NCI-H2196 treated with DMSO at 0.1 percent for 48 hours (cell line): Measurements from ENCODE around the gene ARF4.
"Not testable (repeated sequence)": the region's sequence is repeated elsewhere in the genome, so short reads cannot be mapped to it uniquely, and the experiment has no call there.

ENCODE experiments used
- DNase-seq: peaks from one replicate; lab custom pipeline; 2025; ENCODE audit not compliant: unreplicated experiment; lab: John Stamatoyannopoulos, UW

ARF4 gene

GRCh38 chr3:57597127-57597923, at the start of gene ARF4:
Gene ARF4, minus strand, starts transcription at chr3:57597344. Its CDS starts 204 bp downstream, at chr3:57597140.
- peak; percentile 88 for DNase-seq

DNA sequence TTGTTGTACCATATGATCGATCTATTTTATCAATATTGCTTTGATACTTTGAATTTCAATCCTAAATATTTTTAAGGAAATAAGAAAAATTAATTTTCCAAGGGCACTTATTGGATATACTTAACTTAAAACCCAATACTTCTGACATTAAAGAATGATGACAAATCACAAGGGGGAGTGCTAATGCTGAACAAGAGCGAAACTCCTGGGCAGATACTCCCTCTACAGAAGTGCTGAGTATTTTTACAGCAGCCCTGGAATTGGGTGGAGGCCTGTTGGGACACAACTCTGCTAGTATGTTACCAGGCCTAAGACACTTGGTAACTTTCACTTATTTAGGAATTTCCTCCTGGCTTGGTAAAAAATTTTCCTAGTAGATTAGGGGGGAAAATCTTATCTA, 49.6 kb upstream of the ARF4 start:
- no peak for DNase-seq

DNA sequence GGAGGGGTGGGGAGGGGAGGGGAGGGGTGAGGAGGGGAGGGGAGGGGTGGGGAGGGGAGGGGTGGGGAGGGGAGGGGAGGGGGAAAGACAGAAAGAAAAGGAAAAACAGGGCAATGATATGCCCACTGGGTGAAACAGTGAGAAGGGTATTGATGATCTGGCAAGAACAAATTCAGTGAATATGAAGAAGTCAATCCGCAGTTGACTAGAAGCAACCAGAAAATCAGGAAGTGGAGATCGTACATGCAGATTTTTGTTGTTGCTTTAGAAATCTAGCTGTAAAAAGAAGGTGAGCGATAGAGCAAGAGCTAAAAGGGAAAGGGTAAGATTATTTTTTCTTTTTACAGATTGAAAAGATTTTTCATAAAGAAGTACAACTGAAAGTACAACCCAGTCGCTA, 47.6 kb upstream of the ARF4 start:
- no peak for DNase-seq

- DNase-seq = no peak
Observed at GRCh38 chr3:57637391-57637790, 40.2 kb upstream of the ARF4 start.

DNA sequence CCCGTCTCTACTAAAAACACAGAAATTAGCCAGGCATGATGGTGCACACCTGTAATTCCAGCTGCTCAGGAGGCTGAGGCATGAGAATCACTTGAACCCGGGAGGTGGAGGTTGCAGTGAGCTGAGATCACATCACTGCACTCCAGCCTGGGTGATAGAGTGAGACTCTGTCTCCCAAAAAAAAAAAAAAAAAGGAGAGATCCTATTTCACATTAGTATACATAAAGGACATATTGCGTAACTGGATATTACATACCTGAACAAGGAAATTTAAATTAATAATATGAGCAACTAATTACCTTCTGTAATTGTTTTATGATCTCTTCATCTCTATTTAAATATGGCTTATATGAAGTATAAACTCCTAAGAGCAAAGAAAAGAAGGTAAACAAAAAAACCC, 37.1 kb upstream of the ARF4 start:
- not testable (repeated sequence) for DNase-seq

DNA sequence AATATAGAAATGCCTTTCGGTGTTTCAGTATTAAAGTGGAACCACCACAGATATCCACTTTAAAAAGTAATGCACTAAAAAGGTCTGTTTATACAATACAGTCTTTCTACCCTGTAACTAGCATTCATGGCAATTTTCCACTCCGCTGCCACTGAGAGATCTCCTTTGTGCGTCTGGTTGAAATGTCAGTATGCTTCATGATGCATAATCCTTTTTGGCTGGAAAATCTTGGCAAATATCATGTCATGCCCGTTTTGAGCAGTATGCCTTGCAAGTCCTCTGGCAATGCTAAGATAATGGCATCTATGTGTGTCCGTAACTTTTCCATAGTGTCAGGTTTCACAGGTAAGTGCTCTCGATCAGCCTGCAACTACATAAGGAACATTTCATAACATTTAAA, 30.8 kb upstream of the ARF4 start:
- DNase-seq = no peak

GRCh38 chr3:57624801-57625200, 27.7 kb upstream of the ARF4 start:
- DNase-seq = no peak

DNA sequence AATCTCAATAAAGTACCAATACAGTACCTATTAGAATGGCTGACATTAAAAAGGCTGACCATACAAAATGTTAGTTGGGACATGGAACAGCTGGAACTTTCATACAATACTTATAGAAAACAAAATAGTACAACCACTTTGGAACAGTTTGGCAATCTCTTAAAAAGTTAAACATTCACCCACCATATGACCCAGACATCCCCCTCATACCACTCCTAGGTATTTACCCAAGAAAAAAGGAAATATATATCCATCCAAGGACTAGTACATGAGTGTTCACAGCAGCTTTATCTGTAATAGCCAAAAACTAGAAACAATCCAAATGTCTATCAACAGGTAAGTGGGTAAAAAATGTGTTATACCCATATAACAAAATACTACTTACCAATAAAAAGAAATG, 25.2 kb upstream of the ARF4 start:
- DNase-seq = no peak

DNA sequence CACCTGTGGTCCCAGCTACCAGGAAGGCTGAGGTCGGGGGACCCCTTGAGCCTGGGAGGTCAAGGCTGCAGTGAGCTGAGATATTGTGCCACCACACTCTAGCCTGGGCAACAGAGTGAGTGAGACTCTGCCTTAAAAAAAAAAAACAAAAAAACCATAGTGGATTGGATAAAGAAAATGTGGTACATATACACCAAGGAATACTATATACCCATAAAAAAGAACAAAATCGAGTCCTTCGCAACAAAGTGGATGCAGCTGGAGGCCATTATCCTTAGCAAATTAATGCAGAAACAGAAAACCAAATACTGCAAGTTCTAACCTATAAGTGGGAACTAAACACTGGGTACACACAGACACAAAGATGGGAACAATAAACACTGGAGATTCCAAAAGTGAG, 20.6 kb upstream of the ARF4 start:
- DNase-seq = no peak

DNA sequence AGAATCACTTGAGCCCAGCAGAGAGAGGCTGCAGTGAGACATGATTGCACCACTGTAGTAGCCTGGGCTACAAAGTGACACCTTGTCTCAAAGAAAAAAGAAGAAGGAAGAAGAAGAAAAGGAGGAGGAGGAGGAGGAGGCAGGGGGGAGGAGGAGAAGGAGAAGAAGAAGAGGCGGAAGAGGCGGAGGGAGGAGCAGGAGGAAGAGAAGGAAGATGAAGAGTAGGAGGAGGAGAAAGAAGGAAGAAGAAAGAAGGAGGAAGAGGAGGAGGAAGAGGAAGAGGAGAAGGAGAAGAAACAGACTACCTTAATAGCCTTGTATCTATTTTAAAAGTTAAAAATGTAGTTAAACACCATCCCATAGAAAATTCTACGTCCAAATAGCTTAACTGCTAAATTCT, 19.1 kb upstream of the ARF4 start:
- DNase-seq = no peak

DNA sequence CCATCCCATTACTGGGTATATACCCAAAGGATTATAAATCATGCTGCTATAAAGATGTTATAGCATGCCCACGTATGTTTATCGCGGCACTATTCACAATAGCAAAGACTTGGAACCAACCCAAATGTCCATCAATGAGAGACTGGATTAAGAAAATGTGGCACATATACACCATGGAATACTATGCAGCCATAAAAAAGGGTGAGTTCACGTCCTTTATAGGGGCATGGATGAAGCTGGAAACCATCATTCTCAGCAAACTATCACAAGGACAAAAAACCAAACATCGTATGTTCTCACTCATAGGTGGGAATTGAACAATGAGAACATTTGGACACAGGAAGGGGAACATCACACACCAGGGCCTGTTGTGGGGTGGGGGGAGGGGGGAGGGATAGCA, 14.7 kb upstream of the ARF4 start:
- not testable (repeated sequence) for DNase-seq

- no peak for DNase-seq
Observed at GRCh38 chr3:57605683-57606082, 8.5 kb upstream of the ARF4 start.

DNA sequence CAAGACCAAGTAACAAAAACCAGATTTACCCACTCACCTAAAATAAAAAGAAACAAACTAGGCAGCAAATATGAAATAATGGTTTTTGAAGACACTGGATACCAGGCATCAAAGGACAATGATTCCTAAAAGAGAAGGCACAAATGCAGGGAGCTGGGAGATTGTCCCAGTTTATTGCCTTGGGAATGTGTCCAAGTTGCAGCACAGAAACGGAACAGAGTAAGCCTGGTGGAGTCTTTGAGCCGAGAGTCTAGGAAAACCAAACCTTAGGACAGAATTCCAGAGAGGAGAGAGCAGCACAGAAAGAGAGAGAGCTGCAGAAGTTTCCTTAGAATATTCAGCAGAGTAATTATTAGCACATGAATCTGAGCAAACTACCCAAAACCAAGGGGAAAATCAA, 7.8 kb upstream of the ARF4 start:
- no peak for DNase-seq

- DNase-seq = no peak
Observed at GRCh38 chr3:57600195-57600594, 3.1 kb upstream of the ARF4 start.

GRCh38 chr3:57598765-57599360, 1.7 kb upstream of the ARF4 start:
- DNase-seq = no peak

GRCh38 chr3:57596495-57597126, 533 bp downstream of the ARF4 start:
- DNase-seq = no peak

DNA sequence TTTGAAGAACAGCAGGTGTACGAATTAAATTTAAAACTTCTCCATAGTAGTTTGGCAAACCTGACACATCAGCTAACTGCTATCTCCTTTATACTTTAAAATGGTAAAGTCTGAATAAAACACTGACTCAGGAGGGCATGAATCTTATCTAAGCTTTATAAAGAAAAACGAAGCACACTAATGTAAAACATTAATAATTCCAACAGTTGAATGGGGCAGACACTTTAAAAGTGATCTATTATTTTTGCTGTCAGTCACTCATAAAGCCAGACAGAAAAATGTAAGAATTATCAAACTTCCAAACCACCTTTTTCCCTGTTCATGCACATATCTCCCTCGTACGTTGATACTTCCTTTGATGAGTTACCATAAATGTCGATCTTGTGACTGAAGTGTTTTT, 2.6 kb downstream of the ARF4 start:
- DNase-seq = no peak

- no peak for DNase-seq
Observed at GRCh38 chr3:57594144-57594543, 3.0 kb downstream of the ARF4 start.

- DNase-seq = no peak
Observed at GRCh38 chr3:57592306-57592705, 4.8 kb downstream of the ARF4 start.

GRCh38 chr3:57587905-57588304, 9.2 kb downstream of the ARF4 start:
- no peak for DNase-seq

DNA sequence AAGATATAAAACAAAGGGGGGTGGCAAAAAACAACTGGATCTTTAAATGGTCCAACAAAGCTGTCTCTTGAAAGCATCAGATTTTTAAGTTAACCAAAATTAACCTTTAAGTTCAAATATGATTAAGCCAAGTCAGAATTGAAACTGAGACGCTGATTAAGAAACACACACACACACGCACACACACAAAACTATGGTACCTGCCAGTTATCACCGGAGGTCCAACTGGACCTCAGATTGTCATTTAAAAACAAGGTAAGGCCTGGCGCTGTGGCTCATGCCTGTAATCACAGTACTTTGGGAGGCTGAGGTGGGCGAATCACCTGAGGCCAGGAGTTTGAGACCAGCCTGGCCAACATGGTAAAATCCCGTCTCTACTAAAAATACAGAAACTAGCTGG, 10.4 kb downstream of the ARF4 start:
- no peak for DNase-seq

- DNase-seq = no peak
Observed at GRCh38 chr3:57583544-57583943, 13.6 kb downstream of the ARF4 start.
